Thoracic aorta (tissue), 2 donors: ENCODE results near the gene TOMM40L. TPM values are rescaled to one million over a fixed set of nuclear protein-coding genes. Genes with fewer than 3 reads are reported as not detected.

ENCODE experiments used
- ATAC-seq: fragments of 150-250 bp; one replicate; pipeline ENCODE4 v1.8.0; 2017; ENCODE audit warnings: low read depth; ENCODE audit not compliant: insufficient number of reproducible peaks, low FRiP score
- DNase-seq: peaks from one replicate; pipeline ENCODE4 v3.0.0-alpha.2; 2020; ENCODE audit warnings: low spot score
- H3K27ac ChIP-seq, 2 donors: fragments of 200-600 bp; sonication (generic); 1 replicate in 1 of 2; 2 replicates in 1 of 2; pipeline ENCODE4 v1.5.1; 2016; ENCODE audit warnings: mild to moderate bottlenecking in 2 of 2, moderate library complexity in 2 of 2
- H3K27me3 ChIP-seq: fragments of 200-600 bp; sonication (generic); replicated peaks from 2 replicates; pipeline ENCODE4 v1.6.0; 2016; ENCODE audit warnings: mild to moderate bottlenecking; ENCODE audit not compliant: insufficient read depth
- H3K36me3 ChIP-seq: fragments of 200-600 bp; sonication (generic); one replicate; pipeline ENCODE4 v1.5.1; 2016
- H3K4me1 ChIP-seq, 2 donors: fragments of 200-600 bp; sonication (generic); 1 replicate in 1 of 2; 2 replicates in 1 of 2; pipeline versions ENCODE4 v1.5.1 to v1.6.0; 2016; ENCODE audit warnings: low read depth in 2 of 2, mild to moderate bottlenecking in 1 of 2; ENCODE audit not compliant: control insufficient read depth in 1 of 2
- H3K4me3 ChIP-seq: fragments of 200-600 bp; sonication (generic); 2 replicates; pipeline ENCODE4 v1.5.1; 2016; ENCODE audit warnings: mild to moderate bottlenecking
- H3K9me3 ChIP-seq: fragments of 200-600 bp; sonication (generic); 2 replicates; pipeline ENCODE4 v1.5.1; 2016
- CTCF ChIP-seq: fragments of 200-600 bp; sonication (generic); IDR thresholded peaks from one replicate; pipeline ENCODE4 v1.5.1; 2019; ENCODE audit warnings: antibody characterized with exemption
- total RNA-seq, 2 donors: library from RNA; depleted of rRNA; stranded (reverse); fragments of >200 nt; gene quantifications; one replicate each; pipeline versions ENCODE4 v1.1.0 to v1.2.3, GENCODE V29; 2016

TOMM40L gene
- total RNA-seq, 2 donors from 2014 or later = 12.8 to 13.4 TPM

- ATAC-seq (no peak), DNase-seq (no peak)
- H3K27ac ChIP-seq = no peak overlapping the region
- H3K27me3 ChIP-seq = peaks cover 9% of the 10 kb centered on the region
- H3K36me3 ChIP-seq = no peaks in the 10 kb centered on the region
- H3K4me1 ChIP-seq = peaks cover 0 to 12% of the 10 kb centered on the region in 2 donors
- no peak overlapping the region for H3K4me3 ChIP-seq
- H3K9me3 ChIP-seq = peaks cover 11% of the 10 kb centered on the region
- no peak for TF ChIP-seq CTCF
Measured at GRCh38 chr1:161261261-161262235, 35.7 kb downstream of the TOMM40L start.

DNA sequence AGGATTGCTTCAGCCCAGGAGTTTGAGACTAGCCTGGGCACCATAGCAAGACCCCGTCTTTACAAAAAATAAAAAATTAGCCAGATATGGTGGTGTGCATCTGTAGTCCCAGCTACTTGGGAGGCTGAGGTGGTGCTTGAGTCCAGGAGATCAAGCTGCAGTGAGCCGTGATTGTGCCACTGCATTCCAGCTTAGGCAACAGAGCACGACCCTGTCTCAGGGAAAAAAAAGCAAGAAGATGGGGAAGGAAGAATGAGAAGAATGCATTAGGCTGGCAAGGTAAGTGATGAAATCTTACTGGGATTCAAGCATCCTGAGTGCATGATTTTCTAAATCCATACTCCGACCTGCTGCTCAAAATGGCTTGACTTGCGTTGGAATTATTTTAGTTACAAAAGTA lies 39.4 kb downstream of the TOMM40L start:
- H3K4me3 ChIP-seq = no peak overlapping the region
- TF ChIP-seq CTCF = no peak
- no peak overlapping the region for H3K27ac ChIP-seq
- H3K4me1 ChIP-seq = no peaks in the 10 kb centered on the region
- H3K9me3 ChIP-seq = no peaks in the 10 kb centered on the region
- no peaks in the 10 kb centered on the region for H3K36me3 ChIP-seq
- DNase-seq (no peak), ATAC-seq (no peak)
- no peaks in the 10 kb centered on the region for H3K27me3 ChIP-seq

GRCh38 chr1:161266202-161266601 lies 40.3 kb downstream of the TOMM40L start:
- Histone ChIP-seq H3K4me3 (no peak overlapping the region), H3K36me3 (no peaks in the 10 kb centered on the region), H3K4me1 (no peaks in the 10 kb centered on the region), H3K27me3 (no peaks in the 10 kb centered on the region), H3K9me3 (no peaks in the 10 kb centered on the region), H3K27ac (no peak overlapping the region)
- ATAC-seq (no peak), DNase-seq (no peak)
- no peak for TF ChIP-seq CTCF

- ATAC-seq = no peak
- no peak overlapping the region for H3K4me3 ChIP-seq
- TF ChIP-seq CTCF = no peak
- H3K4me1 ChIP-seq = no peaks in the 10 kb centered on the region
- no peak overlapping the region for H3K27ac ChIP-seq
- no peak for DNase-seq
- H3K36me3 ChIP-seq = no peaks in the 10 kb centered on the region
- no peaks in the 10 kb centered on the region for H3K9me3 ChIP-seq
- H3K27me3 ChIP-seq = no peaks in the 10 kb centered on the region
Measured at GRCh38 chr1:161266836-161267235, 41.0 kb downstream of the TOMM40L start.

GRCh38 chr1:161267321-161267720 lies 41.5 kb downstream of the TOMM40L start:
- no peak overlapping the region for H3K27ac ChIP-seq
- ATAC-seq (no peak), DNase-seq (no peak)
- no peak for TF ChIP-seq CTCF
- H3K9me3 ChIP-seq = no peaks in the 10 kb centered on the region
- H3K27me3 ChIP-seq = no peaks in the 10 kb centered on the region
- no peak overlapping the region for H3K4me3 ChIP-seq
- no peaks in the 10 kb centered on the region for H3K4me1 ChIP-seq
- H3K36me3 ChIP-seq = no peaks in the 10 kb centered on the region
